Esophagus muscularis mucosa (tissue), 4 donors: Measurements from ENCODE around the gene ALDH6A1. TPM values are rescaled to one million over a fixed set of nuclear protein-coding genes. Genes with fewer than 3 reads are reported as not detected.

Source experiments
- DNase-seq: peaks from one replicate; pipeline ENCODE4 v3.0.0-alpha.2; 2017; ENCODE audit errors: extremely low spot score
- H3K27ac ChIP-seq, 4 donors: fragments of 200-600 bp; sonication (generic); replicated peaks in 1 of 4; 1 replicate in 3 of 4; 2 replicates in 1 of 4; pipeline ENCODE4 v1.5.1; 2016 to 2019; ENCODE audit warnings: mild to moderate bottlenecking in 1 of 4
- H3K27me3 ChIP-seq, 4 donors: fragments of 200-600 bp; sonication (generic); one replicate each; pipeline versions ENCODE4 v1.5.1 to v1.6.0; 2016 to 2019
- H3K36me3 ChIP-seq, 4 donors: fragments of 200-600 bp; sonication (generic); one replicate each; pipeline ENCODE4 v1.5.1; 2016 to 2019
- H3K4me1 ChIP-seq, 4 donors: fragments of 200-600 bp; sonication (generic); one replicate each; pipeline ENCODE4 v1.5.1; 2016 to 2019
- H3K4me3 ChIP-seq, 4 donors: fragments of 200-600 bp; sonication (generic); 1 replicate in 2 of 4; 2 replicates in 2 of 4; pipeline ENCODE4 v1.5.1; 2016 to 2019; ENCODE audit warnings: mild to moderate bottlenecking in 4 of 4, moderate library complexity in 1 of 4
- H3K9me3 ChIP-seq, 4 donors: fragments of 200-600 bp; sonication (generic); 1 replicate in 3 of 4; 2 replicates in 1 of 4; pipeline ENCODE4 v1.5.1; 2016 to 2019
- EP300 ChIP-seq: sonication (generic); formaldehyde crosslinking; IDR thresholded peaks from one replicate; pipeline ENCODE4 v1.6.1; 2017; ENCODE audit warnings: antibody characterized with exemption
- POLR2A ChIP-seq: fragments of 450-650 bp; IDR thresholded peaks from one replicate; pipeline ENCODE4 v1.6.1; 2017; ENCODE audit warnings: antibody characterized with exemption, moderate library complexity, mild to moderate bottlenecking, low read depth
- POLR2AphosphoS5 ChIP-seq, 2 donors: sonication (generic); formaldehyde crosslinking; IDR thresholded peaks; one replicate each; pipeline ENCODE4 v1.6.1; 2017; ENCODE audit warnings: antibody characterized with exemption in 2 of 2
- WGBS: methylation state at CpG from one replicate; pipeline ENCODE4 v1.1.5; 2018; 5-methylcytosine and 5-hydroxymethylcytosine counted together
- intact Hi-C: fragments of 100-400 bp; cut with DNase I; formaldehyde crosslinking; loops from one replicate; pipeline ENCODE4 v1.15.1; 2023
- total RNA-seq, 4 donors: library from RNA; depleted of rRNA; stranded (reverse); fragments of >200 nt; gene quantifications; one replicate each; pipeline versions ENCODE4 v1.1.0 to v1.2.1, GENCODE V29; 2016
- TF ChIP-seq, protein P1 (sequence below), 3 experiments: fragments of 200-600 bp in 2 of 3; fragments of 450-650 bp in 1 of 3; sonication (generic) in 2 of 3; IDR thresholded peaks; one replicate each; pipeline ENCODE4 v1.5.1; 2017 to 2019; ENCODE audit warnings: antibody characterized with exemption in 3 of 3, mild to moderate bottlenecking in 2 of 3, moderate library complexity in 1 of 3

The ALDH6A1 gene
- total RNA-seq, 4 donors from 2014 or later, result 39.6 to 81.8 (median 62.1) TPM

DNA sequence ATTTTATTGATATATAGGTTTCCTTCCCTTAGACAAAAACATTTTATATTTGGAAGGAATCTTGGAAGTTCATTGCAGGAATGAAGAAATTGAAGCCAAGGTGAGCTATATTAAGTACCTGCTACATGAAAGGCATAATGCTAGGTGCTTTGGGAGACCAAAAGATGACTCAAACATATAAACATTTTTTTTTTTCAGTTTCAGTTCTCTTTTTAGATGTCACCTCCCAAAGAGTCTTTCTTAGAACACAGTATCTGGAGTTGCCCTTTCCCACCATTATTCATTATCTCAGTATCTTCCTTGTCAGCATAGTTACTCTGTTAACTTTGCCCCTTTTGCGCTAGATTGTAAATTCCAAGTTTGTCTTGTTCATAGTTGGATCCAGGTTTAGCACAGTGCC lies 1.6 kb upstream of the ALDH6A1 start:
- no peak for TF ChIP-seq POLR2AphosphoS5 (IDR thresholded peaks at IDR 0.05)
- no peak for TF ChIP-seq EP300
- no peak for TF ChIP-seq POLR2A
- TF ChIP-seq, protein P1, sequence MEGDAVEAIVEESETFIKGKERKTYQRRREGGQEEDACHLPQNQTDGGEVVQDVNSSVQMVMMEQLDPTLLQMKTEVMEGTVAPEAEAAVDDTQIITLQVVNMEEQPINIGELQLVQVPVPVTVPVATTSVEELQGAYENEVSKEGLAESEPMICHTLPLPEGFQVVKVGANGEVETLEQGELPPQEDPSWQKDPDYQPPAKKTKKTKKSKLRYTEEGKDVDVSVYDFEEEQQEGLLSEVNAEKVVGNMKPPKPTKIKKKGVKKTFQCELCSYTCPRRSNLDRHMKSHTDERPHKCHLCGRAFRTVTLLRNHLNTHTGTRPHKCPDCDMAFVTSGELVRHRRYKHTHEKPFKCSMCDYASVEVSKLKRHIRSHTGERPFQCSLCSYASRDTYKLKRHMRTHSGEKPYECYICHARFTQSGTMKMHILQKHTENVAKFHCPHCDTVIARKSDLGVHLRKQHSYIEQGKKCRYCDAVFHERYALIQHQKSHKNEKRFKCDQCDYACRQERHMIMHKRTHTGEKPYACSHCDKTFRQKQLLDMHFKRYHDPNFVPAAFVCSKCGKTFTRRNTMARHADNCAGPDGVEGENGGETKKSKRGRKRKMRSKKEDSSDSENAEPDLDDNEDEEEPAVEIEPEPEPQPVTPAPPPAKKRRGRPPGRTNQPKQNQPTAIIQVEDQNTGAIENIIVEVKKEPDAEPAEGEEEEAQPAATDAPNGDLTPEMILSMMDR (IDR thresholded peaks at IDR 0.05), result no peak
- Histone ChIP-seq H3K36me3 (peaks cover 0 to 5% (median under 1%) of the 10 kb centered on the region in 4 donors), H3K4me1 (peaks cover 19 to 37% (median 35%) of the 10 kb centered on the region in 4 donors), H3K9me3 (no peaks in the 10 kb centered on the region), H3K4me3 (peak overlapping the region; percentile 73 to 89 (median 82)), H3K27ac (peak overlapping the region in 1 of 4 donors; percentile 93), H3K27me3 (no peaks in the 10 kb centered on the region)
- intact Hi-C loops, result no loop called here
- WGBS, result 90% methylated on average over 1 of the region's 1 CpG
- DNase-seq, result no peak

DNA sequence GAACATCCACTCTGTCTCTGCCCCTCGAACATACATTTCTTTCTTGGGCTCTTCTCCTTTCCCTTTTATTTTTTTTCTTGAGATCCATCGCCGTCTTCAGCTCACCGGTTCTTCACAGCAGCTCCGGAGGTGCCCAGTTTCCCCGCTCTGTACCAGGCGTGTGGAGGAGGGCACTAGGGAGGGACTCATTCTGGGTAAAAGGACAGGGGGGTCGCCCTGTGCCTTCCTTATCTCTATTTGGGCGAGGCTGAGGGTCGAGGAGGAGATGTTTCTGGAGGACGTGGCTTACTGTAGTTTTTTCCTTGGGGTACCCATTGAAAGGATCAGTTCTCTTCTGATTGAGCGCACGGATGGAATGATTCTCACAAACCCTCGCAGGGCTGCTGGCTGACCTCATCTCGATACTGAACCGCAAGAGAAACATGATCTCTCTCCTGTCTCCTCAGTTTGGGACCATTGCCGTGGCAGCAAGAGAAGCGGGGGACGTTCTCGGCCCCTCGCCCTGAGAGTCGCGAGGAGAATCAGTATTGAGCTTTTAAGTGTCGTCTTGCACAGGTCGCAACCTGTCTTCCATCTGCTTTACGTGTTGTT lies 889 bp upstream of the ALDH6A1 start:
- H3K27me3 ChIP-seq, result no peaks in the 10 kb centered on the region
- TF ChIP-seq, protein P1 (IDR thresholded peaks at IDR 0.05), result no peak
- TF ChIP-seq POLR2AphosphoS5 (IDR thresholded peaks at IDR 0.05), result no peak
- TF ChIP-seq EP300, result no peak
- no peak for TF ChIP-seq POLR2A
- intact Hi-C loops, result no loop called here
- peak overlapping the region; percentile 73 to 89 (median 82) for H3K4me3 ChIP-seq
- no peak for DNase-seq
- peaks cover 0 to 5% (median 0%) of the 10 kb centered on the region in 4 donors for H3K36me3 ChIP-seq
- H3K4me1 ChIP-seq, result peaks cover 19 to 37% (median 35%) of the 10 kb centered on the region in 4 donors
- peak overlapping the region; percentile 87 to 96 (median 90) for H3K27ac ChIP-seq
- WGBS, result under 1% methylated on average over 24 of the region's 26 CpGs
- no peaks in the 10 kb centered on the region for H3K9me3 ChIP-seq

- DNase-seq, result no peak
- Histone ChIP-seq H3K36me3 (peaks cover 0 to 5% (median 0%) of the 10 kb centered on the region in 4 donors), H3K9me3 (no peaks in the 10 kb centered on the region), H3K27me3 (no peaks in the 10 kb centered on the region), H3K4me3 (peak overlapping the region; percentile 73 to 89 (median 82)), H3K27ac (peak overlapping the region; percentile 90 to 96 (median 92)), H3K4me1 (peaks cover 19 to 37% (median 35%) of the 10 kb centered on the region in 4 donors)
- TF ChIP-seq, protein P1 (IDR thresholded peaks at IDR 0.05), result no peak
- no peak for TF ChIP-seq POLR2AphosphoS5 (IDR thresholded peaks at IDR 0.05)
- TF ChIP-seq EP300, result no peak
- no peak for TF ChIP-seq POLR2A
- intact Hi-C loops, result no loop called here
- WGBS, result 1% methylated on average over 15 of the region's 15 CpGs
Measured at GRCh38 chr14:74083784-74084276, 423 bp downstream of the ALDH6A1 start.

- peak overlapping the region; percentile 73 to 89 (median 82) for H3K4me3 ChIP-seq
- H3K27me3 ChIP-seq, result no peaks in the 10 kb centered on the region
- intact Hi-C loops, result no loop called here
- no peak for TF ChIP-seq EP300
- TF ChIP-seq, protein P1 (IDR thresholded peaks at IDR 0.05), result no peak
- no peak for TF ChIP-seq POLR2AphosphoS5 (IDR thresholded peaks at IDR 0.05)
- TF ChIP-seq POLR2A, result no peak
- H3K27ac ChIP-seq, result peak overlapping the region; percentile 90 to 96 (median 92)
- DNase-seq, result no peak
- peaks cover 0 to 4% (median 0%) of the 10 kb centered on the region in 4 donors for H3K36me3 ChIP-seq
- H3K9me3 ChIP-seq, result no peaks in the 10 kb centered on the region
- peaks cover 19 to 37% (median 35%) of the 10 kb centered on the region in 4 donors for H3K4me1 ChIP-seq
- 87% methylated on average over 3 of the region's 3 CpGs for WGBS
Measured at GRCh38 chr14:74083161-74083560, 1.1 kb downstream of the ALDH6A1 start.
